Inferior parietal cortex (tissue), 1 donor: ENCODE data around the gene AP3S1.
"Not testable (repeated sequence)": the region's sequence is repeated elsewhere in the genome, so short reads cannot be mapped to it uniquely, and the experiment has no call there.

Experiments
- DNase-seq: peaks from one replicate; pipeline ENCODE4 v3.0.0-alpha.2; 2016; ENCODE audit errors: extremely low spot score

The AP3S1 gene

GRCh38 chr5:115824983-115825382, 16.8 kb upstream of the AP3S1 start:
- DNase-seq, result not testable (repeated sequence)

GRCh38 chr5:115825948-115826347, 15.8 kb upstream of the AP3S1 start:
- no peak for DNase-seq

GRCh38 chr5:115829913-115830312, 11.8 kb upstream of the AP3S1 start:
- no peak for DNase-seq

GRCh38 chr5:115831163-115831768, 10.5 kb upstream of the AP3S1 start:
- DNase-seq, result peak; percentile 71

GRCh38 chr5:115835481-115835880, 6.3 kb upstream of the AP3S1 start:
- DNase-seq, result no peak

GRCh38 chr5:115838885-115839518, 2.7 kb upstream of the AP3S1 start:
- DNase-seq, result peak; percentile 70

- DNase-seq, result no peak
Measured at GRCh38 chr5:115840873-115841272, 862 bp upstream of the AP3S1 start.

GRCh38 chr5:115842089-115842935, 577 bp downstream of the AP3S1 start:
- DNase-seq, result no peak

GRCh38 chr5:115842952-115843351, 1.2 kb downstream of the AP3S1 start:
- no peak for DNase-seq

- no peak for DNase-seq
Measured at GRCh38 chr5:115843444-115844130, 1.9 kb downstream of the AP3S1 start.

GRCh38 chr5:115844321-115844817, 2.6 kb downstream of the AP3S1 start:
- no peak for DNase-seq

- DNase-seq, result no peak
Measured at GRCh38 chr5:115847290-115847689, 5.6 kb downstream of the AP3S1 start.

GRCh38 chr5:115849258-115849798, 7.6 kb downstream of the AP3S1 start:
- DNase-seq, result no peak

GRCh38 chr5:115850744-115851416, 9.1 kb downstream of the AP3S1 start:
- no peak for DNase-seq

GRCh38 chr5:115854139-115854538, 12.4 kb downstream of the AP3S1 start:
- no peak for DNase-seq

- no peak for DNase-seq
Measured at GRCh38 chr5:115855959-115856358, 14.2 kb downstream of the AP3S1 start.

GRCh38 chr5:115857057-115857479, 15.3 kb downstream of the AP3S1 start:
- DNase-seq, result no peak

GRCh38 chr5:115857626-115858349, 16.1 kb downstream of the AP3S1 start:
- no peak for DNase-seq

- no peak for DNase-seq
Measured at GRCh38 chr5:115858396-115858795, 16.7 kb downstream of the AP3S1 start.

GRCh38 chr5:115859378-115859777, 17.6 kb downstream of the AP3S1 start:
- DNase-seq, result no peak
